ENCODE data around the gene PEX6.
"Not testable (repeated sequence)": the region's sequence is repeated elsewhere in the genome, so short reads cannot be mapped to it uniquely, and the experiment has no call there.

Gene PEX6

GRCh38 chr6:42998205-42998604 is 19.2 kb upstream of the PEX6 start:
- DNase-seq = not testable (repeated sequence)

GRCh38 chr6:42996513-42996912 is 17.5 kb upstream of the PEX6 start:
- no peak for DNase-seq

- DNase-seq = no peak
These were observed 14.5 kb upstream of the PEX6 start for GRCh38 chr6:42993445-42993844.

DNA sequence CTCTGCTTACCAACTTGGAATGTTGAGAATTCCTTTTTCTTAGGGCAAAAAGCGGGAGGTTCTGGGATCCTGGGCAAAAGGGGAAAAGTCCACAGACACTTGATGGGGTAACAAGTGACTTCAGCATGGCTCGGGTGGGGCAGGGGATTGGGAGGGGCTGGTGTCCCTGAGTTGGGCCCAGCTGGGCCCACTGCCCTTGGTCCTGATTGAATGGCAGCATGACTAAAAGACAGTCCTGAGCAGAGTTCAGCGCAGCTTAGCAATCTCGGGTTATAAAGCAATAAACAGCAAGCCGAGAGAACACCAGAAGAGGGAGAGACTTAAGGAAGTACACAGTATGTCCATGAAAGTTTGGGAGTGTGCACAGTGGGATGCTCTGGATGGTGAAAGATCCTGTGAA is 10.9 kb upstream of the PEX6 start:
- DNase-seq = no peak

DNA sequence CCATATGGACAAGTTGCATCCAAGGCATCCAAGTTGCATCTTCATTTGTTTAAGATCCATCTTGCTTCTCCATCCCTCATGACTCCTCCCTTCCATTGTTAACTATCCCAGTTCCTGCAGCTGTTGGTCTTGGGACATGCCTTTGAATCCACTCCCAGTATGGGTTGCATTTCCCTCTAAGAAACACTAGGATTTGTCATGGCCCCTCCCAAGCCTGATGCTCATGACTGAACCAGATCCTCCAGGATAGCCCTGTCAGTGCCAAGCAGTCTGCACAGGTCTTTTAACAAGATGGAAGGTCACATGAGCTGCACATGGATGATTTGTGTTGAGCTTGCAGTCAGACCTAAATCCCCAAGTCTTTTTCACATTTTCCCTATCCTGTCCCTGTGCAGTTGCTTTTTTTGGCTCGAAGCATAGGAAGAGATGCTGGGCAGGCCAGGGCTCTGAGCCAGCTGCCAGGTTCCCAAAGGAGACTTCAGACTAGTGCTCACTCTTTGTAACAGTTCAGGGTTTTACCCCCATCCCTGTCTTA is 9.6 kb upstream of the PEX6 start:
- DNase-seq = no peak

GRCh38 chr6:42987533-42988451 is 8.8 kb upstream of the PEX6 start:
- no peak for DNase-seq

DNA sequence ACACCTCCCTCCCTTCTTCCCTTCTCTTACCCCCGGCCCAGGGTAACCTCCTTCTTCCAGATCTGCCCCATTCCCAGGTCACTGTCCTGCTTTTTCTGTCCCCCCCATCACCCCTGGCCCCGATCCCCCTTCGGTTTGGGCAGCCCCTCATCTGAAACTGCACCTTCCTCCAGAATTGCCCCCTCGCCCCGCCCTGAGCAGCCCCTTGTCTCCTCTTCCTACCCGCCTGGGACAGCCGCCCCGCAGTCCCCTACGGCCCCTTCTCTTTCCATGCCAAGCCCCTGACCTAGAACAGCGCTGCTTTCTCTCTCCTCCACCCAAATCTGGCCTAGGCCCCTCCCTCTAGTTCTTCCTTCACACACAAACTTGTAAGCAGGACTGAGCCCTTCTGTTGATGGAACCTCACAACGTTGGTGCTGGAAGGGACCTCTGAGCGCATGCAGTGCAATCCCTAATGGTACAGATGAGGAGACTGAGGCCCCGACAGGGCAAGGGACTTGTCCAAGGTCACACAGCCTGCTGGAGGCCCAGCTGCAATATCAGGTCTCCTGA is 6.0 kb upstream of the PEX6 start:
- no peak for DNase-seq

DNA sequence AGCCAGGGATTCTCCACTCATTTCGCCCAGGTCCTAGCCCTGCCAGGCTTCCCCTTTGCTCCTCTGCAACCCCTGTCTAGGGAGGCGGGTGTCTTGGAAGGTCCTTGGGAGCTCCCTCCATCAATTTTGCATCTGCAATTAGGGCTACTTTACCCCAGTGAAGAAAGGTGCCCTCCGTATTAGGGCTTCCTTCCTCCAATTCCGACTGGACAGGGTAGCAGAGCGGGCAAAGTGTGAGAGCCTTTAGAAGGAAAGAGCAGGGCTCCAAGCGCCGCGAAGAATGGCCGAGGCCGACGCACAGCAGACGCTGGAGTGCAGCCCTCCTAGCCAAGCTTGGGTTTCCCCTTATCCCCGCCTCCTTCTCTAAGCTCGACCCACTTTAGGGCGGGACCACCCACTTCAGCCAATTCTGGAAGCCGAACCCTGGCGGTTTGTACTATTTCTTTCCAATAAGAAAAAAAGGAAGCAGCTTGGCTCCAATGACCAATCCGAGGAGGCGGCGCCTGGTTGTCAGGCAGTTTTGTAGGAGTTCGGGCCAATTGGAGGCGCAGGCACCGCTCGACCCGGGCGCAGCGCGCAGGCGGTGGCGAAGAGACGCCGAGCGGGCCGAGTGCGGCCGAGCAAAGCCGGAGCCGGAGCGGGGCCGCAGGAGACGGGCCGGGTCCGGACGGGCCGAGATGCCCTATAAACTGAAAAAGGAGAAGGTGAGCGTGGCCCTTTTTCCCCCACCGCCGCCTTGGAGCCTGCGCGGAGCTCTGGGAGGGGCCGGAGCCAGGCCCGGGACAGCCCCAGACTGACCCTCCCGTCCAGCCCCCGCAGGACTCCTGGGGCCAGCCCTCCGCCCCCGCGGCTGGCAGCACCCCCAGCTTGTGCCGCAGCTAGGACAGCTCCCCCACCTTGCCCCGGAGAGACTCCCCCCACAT is 5.3 kb upstream of the PEX6 start, which contains the start of gene PPP2R5D:
Gene PPP2R5D (plus strand): TSS at position 570 of the 923 bp plus-strand sequence. CDS start 108 bp downstream, at position 678.
- peak; percentile 98 for DNase-seq

- DNase-seq = no peak
These were observed 2.9 kb upstream of the PEX6 start for GRCh38 chr6:42981836-42982235.

DNA sequence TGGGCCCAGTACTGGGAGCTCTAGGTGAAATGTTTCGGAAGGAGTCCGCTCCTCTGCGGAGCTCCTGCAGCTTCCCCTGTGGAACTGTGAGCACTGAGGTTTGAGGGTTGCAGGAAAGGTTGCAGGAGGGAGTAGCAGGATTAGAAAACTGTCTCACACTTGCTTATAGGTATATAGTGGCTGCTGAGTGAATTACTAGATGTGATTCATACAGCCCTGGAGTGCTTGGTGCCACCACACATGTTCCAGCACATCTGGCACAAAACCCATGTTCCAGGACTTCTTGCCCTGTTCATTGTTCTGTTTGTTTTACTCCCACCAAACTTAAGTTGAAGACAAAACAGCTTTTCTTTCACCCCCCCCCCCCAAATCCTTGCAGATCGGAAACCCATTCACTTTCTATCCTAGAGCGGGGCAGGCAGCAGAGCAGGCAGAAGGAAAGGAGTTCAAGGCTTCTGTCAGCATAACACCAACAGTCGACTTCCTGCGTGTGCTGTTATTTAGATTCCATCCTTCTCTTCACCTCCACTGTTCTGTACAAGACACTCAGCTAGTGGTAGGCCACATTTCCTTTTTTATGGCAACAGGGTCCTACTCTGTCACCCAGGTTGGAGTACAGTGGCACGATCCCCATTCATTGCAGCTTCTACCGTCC is 669 bp upstream of the PEX6 start:
- no peak for DNase-seq

- DNase-seq = no peak
These were observed 518 bp downstream of the PEX6 start for GRCh38 chr6:42978487-42978838.

DNA sequence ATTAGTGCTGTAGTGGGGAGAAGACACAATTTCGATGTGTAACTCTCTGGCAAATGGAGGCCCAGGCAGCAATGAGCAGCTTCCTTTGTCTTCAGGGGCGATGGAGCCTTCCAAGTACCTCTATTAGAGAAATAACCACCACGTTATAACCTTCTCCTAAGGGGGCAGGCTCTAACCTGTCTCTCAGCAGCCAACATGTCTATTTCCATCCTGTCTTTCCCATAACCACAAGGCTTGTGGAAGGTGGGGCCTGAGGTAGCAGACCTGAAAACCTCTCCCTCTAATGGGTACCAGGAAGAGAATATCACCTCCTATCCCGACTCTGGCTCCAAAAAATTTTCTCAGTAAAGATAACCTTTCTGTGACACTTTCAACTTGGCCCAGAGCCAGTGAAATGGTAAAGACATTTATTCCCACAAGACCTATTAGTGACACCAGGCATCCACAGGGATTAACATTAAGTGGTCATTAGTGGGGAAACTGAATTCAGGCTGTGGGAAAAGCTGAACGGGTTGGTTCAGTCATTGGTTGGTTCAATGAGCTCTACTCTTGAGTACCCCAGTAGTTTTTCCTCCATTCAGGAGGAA is 4.0 kb downstream of the PEX6 start:
- DNase-seq = peak; percentile 14

DNA sequence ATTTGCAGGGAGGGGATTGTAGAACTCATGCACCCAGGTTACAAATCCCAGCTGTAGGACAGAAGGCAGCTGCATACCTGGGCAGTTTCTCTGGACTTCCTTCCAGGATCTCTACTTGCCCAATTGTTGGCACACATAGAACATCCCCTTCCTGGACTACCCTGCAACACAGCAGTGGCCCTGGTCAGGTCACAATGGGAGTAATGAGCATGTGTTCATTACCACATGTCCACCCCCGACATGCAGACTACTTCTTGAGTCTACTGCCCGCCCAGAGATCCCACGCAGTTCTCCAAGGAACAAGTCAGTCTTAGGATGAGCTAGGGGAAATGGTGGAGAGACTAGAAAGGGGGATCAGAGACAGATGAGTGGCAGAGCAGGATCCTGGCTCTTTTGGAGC is 5.1 kb downstream of the PEX6 start:
- no peak for DNase-seq

DNA sequence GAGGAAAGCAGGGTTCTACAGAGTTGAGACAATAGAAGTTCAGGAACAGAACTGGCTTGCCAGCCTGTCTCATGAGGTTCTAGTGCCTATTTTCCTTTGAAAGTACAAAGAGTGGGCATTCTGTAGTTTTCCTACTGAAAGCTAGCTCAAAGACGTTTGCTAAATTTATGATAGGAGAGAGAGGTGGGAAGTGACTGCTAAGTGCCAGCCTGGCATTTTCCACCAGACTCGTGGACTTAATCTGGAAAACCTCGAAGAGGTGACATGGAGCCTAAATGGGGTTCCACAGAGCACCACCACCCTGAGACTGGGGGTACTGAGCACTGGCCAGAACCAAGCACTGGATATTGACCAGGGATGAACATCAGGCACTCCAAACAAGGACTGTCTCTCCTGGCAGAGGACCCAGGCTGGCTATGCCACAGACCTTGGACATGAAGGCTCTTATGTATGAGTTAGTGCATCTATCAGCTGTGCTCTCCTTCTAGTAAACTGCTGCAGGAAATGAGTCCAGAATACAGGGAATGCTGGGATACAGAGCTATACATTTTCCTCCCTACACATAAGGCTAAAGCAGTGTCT is 7.1 kb downstream of the PEX6 start:
- DNase-seq = no peak

DNA sequence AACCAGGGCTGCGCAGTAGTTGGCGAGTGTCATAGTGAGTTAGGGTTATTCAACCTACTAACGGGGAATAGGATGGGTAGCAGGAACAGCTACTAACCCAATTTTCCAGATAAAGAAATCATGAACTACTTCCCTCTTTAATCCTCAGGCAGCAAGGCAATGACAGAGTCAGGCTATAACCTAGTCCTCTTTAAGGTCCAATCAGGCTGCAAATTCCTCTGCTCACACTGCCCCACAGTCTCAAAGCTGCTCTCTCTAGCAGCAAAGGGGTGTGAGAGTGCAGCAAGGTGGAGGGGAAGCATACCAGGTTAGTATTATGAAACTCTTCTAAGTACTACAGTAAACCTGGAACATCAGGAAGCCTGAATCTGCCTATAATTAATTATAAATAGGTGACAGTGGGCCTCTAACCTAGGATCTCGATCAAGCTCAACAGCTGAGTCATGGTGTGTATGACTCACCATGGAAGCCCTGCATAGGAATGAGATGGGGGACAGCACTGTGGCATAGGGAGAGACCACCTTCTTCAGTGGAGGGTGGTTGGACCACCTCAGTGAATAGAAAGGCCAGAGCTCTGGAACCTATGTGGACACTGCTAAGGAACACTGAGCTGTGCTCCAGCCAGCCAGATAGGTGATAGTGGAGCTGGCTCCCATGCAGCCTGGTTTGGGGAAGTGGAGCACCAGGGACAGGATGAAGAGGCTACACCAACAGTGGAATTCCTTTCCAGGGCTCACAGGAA is 7.9 kb downstream of the PEX6 start:
- DNase-seq = no peak

DNA sequence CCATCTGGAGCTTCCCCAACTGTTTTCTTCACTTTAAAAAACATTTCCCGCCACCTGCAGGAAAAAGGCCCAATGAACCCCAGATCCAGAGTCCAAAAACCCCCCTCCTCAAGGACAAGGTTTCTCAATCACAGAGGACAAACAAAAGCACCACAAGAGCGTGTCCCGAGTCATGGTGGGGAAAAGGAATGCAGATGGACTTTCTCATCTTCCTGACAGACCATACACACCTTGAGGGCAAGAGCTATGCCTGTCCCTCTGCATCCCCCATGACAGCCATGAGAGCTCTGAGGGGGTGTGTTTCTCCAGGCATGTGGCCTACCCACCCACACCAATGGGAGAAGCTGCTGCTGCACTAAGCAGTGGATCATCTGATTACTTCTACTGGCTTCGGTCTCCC is 9.0 kb downstream of the PEX6 start:
- no peak for DNase-seq

DNA sequence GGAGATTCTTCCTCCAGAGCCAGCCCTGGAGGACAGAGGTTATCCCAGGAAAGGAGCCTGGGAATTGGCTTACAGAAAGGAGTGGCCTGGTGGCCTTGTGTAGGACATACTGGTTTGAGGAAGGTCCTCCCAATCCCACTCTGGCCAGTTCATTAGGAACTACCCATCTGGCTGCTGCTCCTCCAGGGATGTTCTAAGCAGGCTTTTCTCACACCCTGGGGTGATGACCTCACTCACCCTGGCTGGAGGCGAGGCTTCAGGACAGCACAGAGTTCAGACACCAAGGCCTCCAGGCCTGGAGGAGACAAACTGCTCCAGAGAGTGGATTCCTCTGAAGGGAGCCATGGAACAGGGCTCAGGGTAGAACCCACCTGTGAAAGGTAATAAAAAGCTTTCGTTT is 9.6 kb downstream of the PEX6 start:
- no peak for DNase-seq

- DNase-seq = no peak
These were observed 10.2 kb downstream of the PEX6 start for GRCh38 chr6:42968783-42969182.

DNA sequence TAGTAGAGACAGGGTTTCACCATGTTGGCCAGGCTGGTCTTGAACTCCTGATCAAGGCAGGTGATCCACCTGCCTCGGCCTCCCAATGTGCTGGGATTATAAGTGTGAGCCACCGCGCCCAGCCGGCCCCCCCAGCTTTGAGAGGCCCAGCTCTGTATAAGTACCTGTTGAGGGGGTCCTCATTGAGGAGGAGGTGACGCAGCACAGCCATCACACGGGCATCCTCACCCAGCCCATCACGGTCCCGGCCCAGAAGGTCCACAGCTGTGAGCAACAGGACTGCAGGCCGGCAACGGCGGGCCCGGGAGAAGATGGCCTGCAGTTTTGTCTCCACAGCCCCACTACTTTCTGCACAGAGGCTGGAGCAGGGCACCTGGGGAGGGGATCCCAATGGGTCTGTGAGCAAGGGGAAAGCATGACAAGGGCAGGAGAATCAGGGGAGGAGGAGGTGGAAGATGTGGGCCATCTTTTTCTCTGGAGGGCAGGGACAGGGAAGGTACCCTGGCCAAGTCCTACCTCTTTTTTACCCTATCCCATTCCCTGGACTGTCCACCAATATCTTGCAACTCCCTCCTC is 10.8 kb downstream of the PEX6 start:
- DNase-seq = no peak

DNA sequence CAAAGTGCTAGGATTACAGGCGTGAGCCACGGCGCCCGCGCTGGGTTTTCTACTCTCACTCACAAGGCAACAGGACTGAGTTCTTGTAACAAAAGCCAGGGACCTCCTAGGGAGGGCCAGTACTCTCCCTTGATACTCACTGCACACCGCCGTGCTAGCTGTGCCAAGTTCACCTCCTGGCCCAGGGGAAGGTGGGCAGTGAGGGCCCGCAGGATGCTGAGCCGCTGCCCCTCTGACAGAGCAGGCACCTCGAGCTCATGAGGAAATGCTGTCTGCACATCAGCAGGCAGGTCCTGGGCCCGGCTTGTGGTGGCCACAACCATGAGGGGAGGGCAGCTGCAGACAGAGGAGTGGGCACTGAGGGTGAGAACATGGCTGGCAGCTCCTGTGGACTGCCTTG is 11.8 kb downstream of the PEX6 start:
- DNase-seq = no peak

DNA sequence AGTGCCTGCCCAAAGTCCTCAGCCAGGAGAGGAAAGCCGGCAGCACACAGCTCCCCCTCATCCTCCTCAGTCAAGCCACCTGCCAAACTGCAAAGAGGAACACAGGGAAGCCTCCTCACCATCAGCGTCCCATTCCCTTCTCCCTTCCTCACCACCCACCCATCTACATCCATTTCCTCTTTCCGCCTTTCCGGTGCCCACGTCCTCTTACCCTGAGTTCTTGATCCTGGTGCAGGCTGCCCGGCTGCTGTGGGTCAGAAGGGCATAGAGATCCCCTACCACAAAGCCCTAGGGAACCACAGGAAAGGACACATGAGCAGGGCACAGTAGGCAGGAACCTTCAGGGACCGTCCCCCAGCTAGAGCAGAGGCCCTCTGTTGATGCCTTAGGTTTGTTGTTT is 12.4 kb downstream of the PEX6 start:
- DNase-seq = no peak
